HepG2 (cell line): ENCODE measurements around the gene ELK1. TPM values are rescaled to one million over a fixed set of nuclear protein-coding genes. Genes with fewer than 3 reads are reported as not detected.

ENCODE experiments used
- ATAC-seq: fragments of 200-7000 bp; cut with Tn5 transposase; 3 replicates; pipeline ENCODE4 v1.9.1; 2020; ENCODE audit warnings: mild to moderate bottlenecking, moderate library complexity
- BruUV-seq: library from RNA; stranded (reverse); fragments of 400-500 nt; replicated peaks from 2 replicates; lab custom pipeline; 2021; lab: Mats Ljungman, UMichigan
- CTCF ChIA-PET: fragments of 300-600 bp; formaldehyde crosslinking; extraction: SDS; loops from one replicate; lab custom pipeline; 2021; ENCODE audit warnings: low total read pairs, inconsistent platforms, low intra/inter-chr PET ratio; lab: Yijun Ruan, JAX
- POLR2A ChIA-PET: fragments of 350-600 bp; sonication (Branson Sonifier 250); formaldehyde crosslinking; loops from one replicate; lab custom pipeline; 2020; ENCODE audit warnings: antibody characterized with exemption, inconsistent platforms; lab: Yijun Ruan, JAX
- DNase-seq: peaks from one replicate; pipeline ENCODE4 v3.0.0-alpha.2; 2015; ENCODE audit warnings: low spot score
- FAIRE-seq: peaks from 3 replicates; lab custom pipeline; 2011; peaks lifted over from hg19 to GRCh38; lab: Jason Lieb, UNC
- H2AFZ ChIP-seq: one replicate; pipeline ENCODE4 v1.6.1; 2011; ENCODE audit warnings: low read length, inconsistent platforms
- H3K27ac ChIP-seq: fragments of 300-600 bp; 3 replicates; pipeline ENCODE4 v1.8.0; 2011; ENCODE audit warnings: mixed run types, mild to moderate bottlenecking, mixed read lengths, low read length, inconsistent platforms; ENCODE audit not compliant: insufficient read depth; ENCODE audit errors: extremely low read length
- H3K27me3 ChIP-seq, 2 experiments: fragments of 200-600 bp in 1 of 2; 2 replicates in 1 of 2; 3 replicates in 1 of 2; pipeline versions ENCODE4 v1.6.0 to v1.8.0; 2011; ENCODE audit warnings: low read length in 2 of 2, mild to moderate bottlenecking in 2 of 2, moderate library complexity in 2 of 2, inconsistent platforms in 1 of 2; ENCODE audit not compliant: insufficient read depth in 2 of 2, control insufficient read depth in 1 of 2
- H3K36me3 ChIP-seq, 2 experiments: fragments of 200-600 bp in 1 of 2; replicated peaks in 1 of 2; 2 replicates in 1 of 2; 3 replicates in 1 of 2; pipeline versions ENCODE4 v1.5.1 to v1.8.0; 2011; ENCODE audit warnings: low read length in 2 of 2, inconsistent platforms in 1 of 2; ENCODE audit not compliant: insufficient read depth in 2 of 2, control insufficient read depth in 1 of 2
- H3K4me1 ChIP-seq: 2 replicates; pipeline ENCODE4 v1.5.1; 2012; ENCODE audit warnings: low read length, inconsistent platforms; ENCODE audit not compliant: insufficient read depth
- H3K4me2 ChIP-seq: 2 replicates; pipeline ENCODE4 v1.6.0; 2011; ENCODE audit warnings: low read depth, low read length, inconsistent platforms
- H3K4me3 ChIP-seq, 3 experiments: fragments of 200-600 bp in 1 of 3; sonication (generic), shearing (Covaris generic) in 1 of 3; replicated peaks in 1 of 3; 2 replicates each; pipeline ENCODE4 v1.5.1; 2011 to 2016; ENCODE audit warnings: low read length in 3 of 3, inconsistent platforms in 2 of 3, low read depth in 2 of 3, mild to moderate bottlenecking in 2 of 3, control low read depth in 1 of 3, mixed read lengths in 1 of 3; ENCODE audit not compliant: insufficient read depth in 1 of 3
- H3K79me2 ChIP-seq: one replicate; pipeline ENCODE4 v1.6.1; 2011; ENCODE audit warnings: low read length, inconsistent platforms; ENCODE audit not compliant: insufficient read depth
- H3K9ac ChIP-seq: 2 replicates; pipeline ENCODE4 v1.6.0; 2011; ENCODE audit warnings: mild to moderate bottlenecking, low read depth, low read length, inconsistent platforms; ENCODE audit not compliant: insufficient read depth
- H3K9me3 ChIP-seq: 2 replicates; pipeline ENCODE4 v1.5.1; 2012; ENCODE audit warnings: mild to moderate bottlenecking, low read length
- H4K20me1 ChIP-seq: 2 replicates; pipeline ENCODE4 v1.6.0; 2011; ENCODE audit warnings: inconsistent platforms, mild to moderate bottlenecking, low read length, moderate library complexity; ENCODE audit not compliant: insufficient read depth
- CEBPZ ChIP-seq: IDR thresholded peaks from 2 replicates; pipeline ENCODE4 v1.6.1; 2012; ENCODE audit warnings: low read length, improper control_type of control experiment
- GMEB2 ChIP-seq: IDR thresholded peaks from 2 replicates; pipeline ENCODE4 v1.6.1; 2016; ENCODE audit warnings: missing biosample characterization, missing genetic modification reagents, low read depth
- LCORL ChIP-seq, 2 experiments: fragments of 450-650 bp in 1 of 2; sonication (generic) in 1 of 2; formaldehyde crosslinking in 1 of 2; IDR thresholded peaks; 2 replicates each; pipeline versions ENCODE4 v1.5.0 to v1.6.1; 2017 to 2020; ENCODE audit warnings: antibody characterized with exemption in 1 of 2, missing genetic modification reagents in 1 of 2
- RAD51 ChIP-seq: fragments of 450-650 bp; IDR thresholded peaks from 2 replicates; pipeline ENCODE4 v1.6.1; 2016; ENCODE audit warnings: borderline replicate concordance
- RBFOX2 ChIP-seq: fragments of 200-400 bp; formaldehyde crosslinking; IDR thresholded peaks from 2 replicates; pipeline ENCODE4 v1.6.1; 2017; ENCODE audit warnings: low read depth, mild to moderate bottlenecking, low read length
- SRY ChIP-seq: sonication (generic); formaldehyde crosslinking; IDR thresholded peaks from 2 replicates; pipeline ENCODE4 v1.8.0; 2022; ENCODE audit warnings: mild to moderate bottlenecking, missing genetic modification reagents
- ZNF333 ChIP-seq: sonication (generic); formaldehyde crosslinking; IDR thresholded peaks from 2 replicates; pipeline ENCODE4 v1.4.0; 2020; ENCODE audit warnings: mild to moderate bottlenecking, missing genetic modification reagents, borderline replicate concordance
- WGBS: methylation state at CpG from one replicate; pipeline ENCODE4 v1.1.6; 2017; ENCODE audit warnings: low lambda C conversion rate; 5-methylcytosine and 5-hydroxymethylcytosine counted together
- in situ Hi-C: cut with HindIII; loops from 2 replicates; pipeline ENCODE4 v1.10.0; 2017; ENCODE audit warnings: low pct_unique_long_range_greater_than_20kb; ENCODE audit not compliant: extremely low pct_ligation_motif_present
- intact Hi-C: fragments of 100-400 bp; cut with micrococcal nuclease; formaldehyde crosslinking; loops from one replicate; pipeline ENCODE4 v1.10.0; 2022; ENCODE audit not compliant: unreplicated experiment
- polyA plus RNA-seq, 8 experiments: library from polyadenylated mRNA; depleted of rRNA in 3 of 8; stranded (reverse) in 7 of 8; unstranded in 1 of 8; fragments of >200 nt; fragmentation: Illumina TruSeq in 4 of 8; extraction: Trizol in 4 of 8; gene quantifications; 2 replicates each; pipeline versions ENCODE4 v1.2.1 to v1.2.3, GENCODE V29; 2011 to 2016; ENCODE audit warnings: low read depth in 4 of 8, missing spikeins in 1 of 8, mixed read lengths in 1 of 8; ENCODE audit not compliant: insufficient read depth in 1 of 8
- total RNA-seq, 5 experiments: library from RNA; depleted of rRNA; stranded (reverse); fragments of >200 nt; fragmentation: Illumina TruSeq; extraction: Trizol; gene quantifications; 2 replicates each; pipeline ENCODE4 v1.2.3, GENCODE V29; 2016; ENCODE audit warnings: low read depth in 1 of 5
- TF ChIP-seq, protein P1 (sequence below): sonication (generic); formaldehyde crosslinking; IDR thresholded peaks from 2 replicates; pipeline ENCODE4 v1.9.0; 2022; ENCODE audit warnings: missing genetic modification reagents, mild to moderate bottlenecking, borderline replicate concordance

The ELK1 gene
- total and polyA plus RNA-seq, 2 of the 13 experiments (the other 11 are each of a cell fraction or from before 2014, with no cell fraction given) = 4.3 to 7.2 TPM

DNA sequence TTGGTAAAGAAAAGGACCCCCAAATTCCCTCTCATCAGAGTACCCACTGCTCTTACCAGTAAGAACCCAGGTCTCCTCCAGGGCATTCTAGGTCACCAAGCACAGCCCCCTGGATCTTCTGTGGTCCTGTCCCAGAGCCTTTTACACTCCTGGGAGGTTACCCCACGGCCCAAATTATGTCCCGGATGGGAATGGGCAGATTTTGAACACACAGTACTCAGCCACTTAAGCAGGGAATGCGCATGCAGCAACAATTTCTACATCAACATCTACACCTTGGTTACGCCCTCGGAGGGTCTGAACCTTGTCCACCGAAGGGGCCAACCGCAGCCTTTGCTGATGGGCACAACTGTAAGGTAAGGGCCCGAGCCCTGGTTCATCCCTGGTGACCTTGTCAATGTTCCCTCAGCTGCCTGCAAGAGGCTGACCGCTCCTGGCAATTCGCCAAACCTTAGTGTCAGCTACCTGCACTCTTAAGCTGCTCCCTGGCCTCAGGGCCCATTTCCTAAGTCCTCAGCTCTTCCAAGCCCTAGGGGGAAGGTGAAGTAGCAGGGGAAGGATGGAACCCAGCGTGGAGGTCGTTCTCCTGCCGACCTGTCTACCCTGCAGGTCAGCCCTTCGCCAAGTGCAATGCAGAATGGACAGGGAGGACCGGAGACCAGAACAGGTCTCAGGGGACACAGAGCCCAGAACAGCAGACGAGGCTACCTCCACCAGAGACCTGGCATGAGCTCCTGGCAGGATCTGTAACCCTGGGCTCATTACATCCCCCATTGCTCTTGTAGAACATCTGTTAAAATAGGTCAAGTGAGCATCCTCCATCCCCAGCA is 62.2 kb downstream of the ELK1 start:
- Histone ChIP-seq H3K9me3 (no peaks in the 10 kb centered on the region), H3K27me3 (no peaks in the 10 kb centered on the region; a peak in 1 of 5 replicates), H3K36me3 (no peaks in the 10 kb centered on the region), H3K79me2 (no peaks in the 10 kb centered on the region), H2AFZ (no peak overlapping the region), H3K4me2 (no peak overlapping the region), H3K27ac (no peak overlapping the region), H3K4me3 (no peak overlapping the region), H4K20me1 (no peaks in the 10 kb centered on the region), H3K9ac (no peak overlapping the region), H3K4me1 (no peaks in the 10 kb centered on the region)
- ChIA-PET POLR2A (no interaction called here), CTCF (no interaction called here)
- no peak for FAIRE-seq
- in situ Hi-C loops = no loop called here
- ATAC-seq = no peak
- no peak for TF ChIP-seq LCORL (IDR thresholded peaks at IDR 0.05)
- no peak for TF ChIP-seq LCORL (CRISPR knock-in tag; IDR thresholded peaks at IDR 0.05)
- TF ChIP-seq SRY (CRISPR knock-in tag) = no peak
- no peak for TF ChIP-seq RBFOX2
- intact Hi-C loops = no loop called here
- DNase-seq = no peak
- WGBS = no CpG with 5 or more reads among the region's 16 CpGs
- no TSS peak for BruUV-seq

- H3K36me3 ChIP-seq = no peaks in the 10 kb centered on the region
- CTCF ChIA-PET = no interaction called here
- H2AFZ ChIP-seq = no peak overlapping the region
- ATAC-seq (no peak), DNase-seq (no peak), FAIRE-seq (no peak)
- no peak overlapping the region for H3K4me3 ChIP-seq
- in situ Hi-C loops = no loop called here
- no peaks in the 10 kb centered on the region for H3K4me1 ChIP-seq
- BruUV-seq = no TSS peak
- no CpG with 5 or more reads among the region's 4 CpGs for WGBS
- no peaks in the 10 kb centered on the region; a peak in 1 of 5 replicates for H3K27me3 ChIP-seq
- no peak overlapping the region for H3K9ac ChIP-seq
- no peaks in the 10 kb centered on the region for H4K20me1 ChIP-seq
- POLR2A ChIA-PET = no interaction called here
- H3K4me2 ChIP-seq = no peak overlapping the region
- intact Hi-C loops = no loop called here
- no peak overlapping the region for H3K27ac ChIP-seq
- H3K9me3 ChIP-seq = no peaks in the 10 kb centered on the region
- no peaks in the 10 kb centered on the region for H3K79me2 ChIP-seq
- TF ChIP-seq RAD51 (no peak), ZNF333 (CRISPR knock-in tag) (no peak), CEBPZ (no peak), GMEB2 (CRISPR knock-in tag) (no peak)
- TF ChIP-seq, protein P1, sequence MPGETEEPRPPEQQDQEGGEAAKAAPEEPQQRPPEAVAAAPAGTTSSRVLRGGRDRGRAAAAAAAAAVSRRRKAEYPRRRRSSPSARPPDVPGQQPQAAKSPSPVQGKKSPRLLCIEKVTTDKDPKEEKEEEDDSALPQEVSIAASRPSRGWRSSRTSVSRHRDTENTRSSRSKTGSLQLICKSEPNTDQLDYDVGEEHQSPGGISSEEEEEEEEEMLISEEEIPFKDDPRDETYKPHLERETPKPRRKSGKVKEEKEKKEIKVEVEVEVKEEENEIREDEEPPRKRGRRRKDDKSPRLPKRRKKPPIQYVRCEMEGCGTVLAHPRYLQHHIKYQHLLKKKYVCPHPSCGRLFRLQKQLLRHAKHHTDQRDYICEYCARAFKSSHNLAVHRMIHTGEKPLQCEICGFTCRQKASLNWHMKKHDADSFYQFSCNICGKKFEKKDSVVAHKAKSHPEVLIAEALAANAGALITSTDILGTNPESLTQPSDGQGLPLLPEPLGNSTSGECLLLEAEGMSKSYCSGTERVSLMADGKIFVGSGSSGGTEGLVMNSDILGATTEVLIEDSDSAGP (CRISPR knock-in tag) = no peak
These were observed 63.1 kb downstream of the ELK1 start for GRCh38 chrX:47587091-47587891.
